Measurements from ENCODE around the gene DRD3.

Gene DRD3

GRCh38 chr3:114207768-114208167 is 28.9 kb upstream of the DRD3 start:
- Histone ChIP-seq H3K4me2 (ENCODE audit: low read length) (no peak overlapping the region), H4K20me1 (ENCODE audit: control insufficient read depth, insufficient read depth, low read depth, low read length) (no peaks in the 10 kb centered on the region), H3K9me3 (ENCODE audit: control insufficient read depth, insufficient read depth, low read length) (no peaks in the 10 kb centered on the region), H3K4me3 (ENCODE audit: low read length) (no peak overlapping the region), H3K4me1 (ENCODE audit: control insufficient read depth, low read length) (peaks cover 9% of the 10 kb centered on the region), H3K27ac (ENCODE audit: low read depth, low read length) (no peak overlapping the region), H3K79me2 (ENCODE audit: control insufficient read depth, low read length) (no peaks in the 10 kb centered on the region), H3K36me3 (ENCODE audit: control insufficient read depth, low read length) (no peaks in the 10 kb centered on the region), H3F3A (ENCODE audit: control insufficient read depth, insufficient read depth) (peaks cover under 1% of the 10 kb centered on the region), H3K9me2 (replicated peaks; ENCODE audit: control insufficient read depth, low read length) (no peaks in the 10 kb centered on the region), H3K27me3 (ENCODE audit: control insufficient read depth, low read length) (no peaks in the 10 kb centered on the region)
- TF ChIP-seq EZH2phosphoT487 (IDR thresholded peaks at IDR 0.05; ENCODE audit: borderline replicate concordance, low read length) (no peak), CTCF (IDR thresholded peaks at IDR 0.05; ENCODE audit: low read depth, low read length, poor library complexity, severe bottlenecking) (no peak)

GRCh38 chr3:114206342-114206741 is 27.5 kb upstream of the DRD3 start:
- Histone ChIP-seq H3K9me2 (replicated peaks; ENCODE audit: control insufficient read depth, low read length) (no peaks in the 10 kb centered on the region), H3K27me3 (ENCODE audit: control insufficient read depth, low read length) (no peaks in the 10 kb centered on the region)
- TF ChIP-seq EZH2phosphoT487 (IDR thresholded peaks at IDR 0.05; ENCODE audit: borderline replicate concordance, low read length) (no peak), CTCF (IDR thresholded peaks at IDR 0.05; ENCODE audit: low read depth, low read length, poor library complexity, severe bottlenecking) (no peak)

GRCh38 chr3:114205541-114205940 is 26.7 kb upstream of the DRD3 start:
- no peak overlapping the region for H3K4me2 ChIP-seq (ENCODE audit: low read length)
- H3K4me3 ChIP-seq (ENCODE audit: low read length): no peak overlapping the region
- H3K4me1 ChIP-seq (ENCODE audit: control insufficient read depth, low read length): no peaks in the 10 kb centered on the region
- H3K79me2 ChIP-seq (ENCODE audit: control insufficient read depth, low read length): no peaks in the 10 kb centered on the region
- H3K36me3 ChIP-seq (ENCODE audit: control insufficient read depth, low read length): no peaks in the 10 kb centered on the region
- H3F3A ChIP-seq (ENCODE audit: control insufficient read depth, insufficient read depth): no peaks in the 10 kb centered on the region
- no peaks in the 10 kb centered on the region for H3K27me3 ChIP-seq (ENCODE audit: control insufficient read depth, low read length)
- H4K20me1 ChIP-seq (ENCODE audit: control insufficient read depth, insufficient read depth, low read depth, low read length): no peaks in the 10 kb centered on the region
- no peaks in the 10 kb centered on the region for H3K9me2 ChIP-seq (replicated peaks; ENCODE audit: control insufficient read depth, low read length)
- no peaks in the 10 kb centered on the region for H3K9me3 ChIP-seq (ENCODE audit: control insufficient read depth, insufficient read depth, low read length)
- no peak overlapping the region for H3K27ac ChIP-seq (ENCODE audit: low read depth, low read length)
- TF ChIP-seq CTCF (IDR thresholded peaks at IDR 0.05; ENCODE audit: low read depth, low read length, poor library complexity, severe bottlenecking) (no peak), EZH2phosphoT487 (IDR thresholded peaks at IDR 0.05; ENCODE audit: borderline replicate concordance, low read length) (no peak)

More at GRCh38 chr3:114206342-114206741, 27.5 kb upstream of the DRD3 start:
- no peaks in the 10 kb centered on the region for H3K36me3 ChIP-seq (ENCODE audit: control insufficient read depth, low read length)
- no peaks in the 10 kb centered on the region for H3K9me3 ChIP-seq (ENCODE audit: control insufficient read depth, insufficient read depth, low read length)
- no peaks in the 10 kb centered on the region for H3K4me1 ChIP-seq (ENCODE audit: control insufficient read depth, low read length)
- H3K4me2 ChIP-seq (ENCODE audit: low read length): no peak overlapping the region
- H4K20me1 ChIP-seq (ENCODE audit: control insufficient read depth, insufficient read depth, low read depth, low read length): no peaks in the 10 kb centered on the region
- no peak overlapping the region for H3K4me3 ChIP-seq (ENCODE audit: low read length)
- H3F3A ChIP-seq (ENCODE audit: control insufficient read depth, insufficient read depth): no peaks in the 10 kb centered on the region
- H3K79me2 ChIP-seq (ENCODE audit: control insufficient read depth, low read length): no peaks in the 10 kb centered on the region
- H3K27ac ChIP-seq (ENCODE audit: low read depth, low read length): no peak overlapping the region

GRCh38 chr3:114194750-114195149 is 15.9 kb upstream of the DRD3 start:
- no peaks in the 10 kb centered on the region for H3F3A ChIP-seq (ENCODE audit: control insufficient read depth, insufficient read depth)
- H3K27me3 ChIP-seq (ENCODE audit: control insufficient read depth, low read length): no peaks in the 10 kb centered on the region
- H3K4me1 ChIP-seq (ENCODE audit: control insufficient read depth, low read length): no peaks in the 10 kb centered on the region
- no peak overlapping the region for H3K4me3 ChIP-seq (ENCODE audit: low read length)
- H3K36me3 ChIP-seq (ENCODE audit: control insufficient read depth, low read length): no peaks in the 10 kb centered on the region
- H3K9me3 ChIP-seq (ENCODE audit: control insufficient read depth, insufficient read depth, low read length): no peaks in the 10 kb centered on the region
- TF ChIP-seq EZH2phosphoT487 (IDR thresholded peaks at IDR 0.05; ENCODE audit: borderline replicate concordance, low read length) (no peak), CTCF (IDR thresholded peaks at IDR 0.05; ENCODE audit: low read depth, low read length, poor library complexity, severe bottlenecking) (no peak)
- no peak overlapping the region for H3K4me2 ChIP-seq (ENCODE audit: low read length)
- H3K79me2 ChIP-seq (ENCODE audit: control insufficient read depth, low read length): no peaks in the 10 kb centered on the region
- H4K20me1 ChIP-seq (ENCODE audit: control insufficient read depth, insufficient read depth, low read depth, low read length): no peaks in the 10 kb centered on the region
- no peaks in the 10 kb centered on the region for H3K9me2 ChIP-seq (replicated peaks; ENCODE audit: control insufficient read depth, low read length)
- no peak overlapping the region for H3K27ac ChIP-seq (ENCODE audit: low read depth, low read length)

Data from DOHH2 (cell line).